ENCODE data around the gene DKC1.

DNA sequence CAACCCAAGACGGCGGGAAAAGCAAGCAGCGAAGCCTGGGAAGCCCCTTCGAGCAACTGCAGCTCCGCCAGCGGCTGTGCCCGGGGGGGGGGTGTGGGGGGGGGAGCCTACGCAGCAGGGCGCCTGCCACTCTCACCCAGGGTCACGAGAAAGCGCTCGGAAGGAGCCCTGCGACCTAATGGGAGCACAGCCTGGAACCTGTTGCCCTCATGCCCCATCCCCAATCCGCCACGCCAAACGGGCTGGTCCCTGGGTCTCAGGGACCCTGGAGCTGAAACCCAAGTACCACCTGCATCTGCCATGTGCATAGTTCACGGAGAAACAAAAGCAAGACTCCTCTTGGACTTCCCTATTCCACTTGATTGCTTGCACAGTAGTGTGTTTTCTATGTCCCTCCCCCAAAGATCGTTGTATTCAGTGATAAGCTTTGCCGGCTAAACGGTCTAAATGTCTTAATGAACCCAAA lies 11.4 kb upstream of the DKC1 start:
- TF ChIP-seq POLR2AphosphoS5 (IDR thresholded peaks at IDR 0.05; ENCODE audit: borderline replicate concordance, low read depth, low read length): no peak
- TF ChIP-seq EZH2 (IDR thresholded peaks at IDR 0.05): no peak
- no peak for TF ChIP-seq FOXP2 (optimal IDR thresholded peaks at IDR 0.05; ENCODE audit: control extremely low read depth, extremely low read length, insufficient read depth)

All from SK-N-MC (cell line).